Measurements from ENCODE around the gene PIGQ.

DNA sequence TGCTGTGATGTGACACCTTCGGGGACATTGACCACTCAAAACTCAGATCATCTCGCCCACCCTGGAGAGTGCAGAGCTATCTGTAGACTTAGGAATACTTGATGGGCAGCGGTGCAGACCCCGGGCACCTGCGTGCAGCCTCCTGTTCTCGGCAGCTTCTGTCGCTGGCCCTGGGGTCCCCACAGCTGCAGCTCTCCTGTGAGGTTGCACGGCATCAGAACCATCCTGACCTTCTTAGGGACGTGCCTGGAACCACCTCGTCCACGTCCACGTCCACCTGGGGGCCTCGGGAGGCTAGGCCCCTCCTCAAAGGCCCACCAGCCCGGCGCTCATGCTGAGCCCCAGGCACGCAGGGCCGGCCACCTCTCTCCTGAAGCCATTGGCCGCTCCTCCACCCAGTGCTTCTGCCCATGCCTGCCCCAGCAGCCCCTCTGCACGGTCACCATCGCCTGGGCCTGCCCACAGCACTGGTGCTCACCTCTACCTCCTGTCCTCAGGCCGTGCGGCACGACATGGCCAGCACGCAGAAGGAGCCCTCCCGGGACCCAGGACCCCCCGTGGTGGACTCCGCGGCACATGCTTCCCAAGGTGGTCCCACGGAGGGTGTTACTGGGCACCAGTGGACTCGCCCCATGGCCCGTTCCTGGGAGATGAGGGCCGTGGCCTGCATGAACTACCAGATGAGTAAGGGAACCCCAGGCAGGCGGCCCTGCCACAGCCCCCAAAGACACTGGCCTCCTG is 58.7 kb downstream of the PIGQ start:
- TF ChIP-seq, protein P1, sequence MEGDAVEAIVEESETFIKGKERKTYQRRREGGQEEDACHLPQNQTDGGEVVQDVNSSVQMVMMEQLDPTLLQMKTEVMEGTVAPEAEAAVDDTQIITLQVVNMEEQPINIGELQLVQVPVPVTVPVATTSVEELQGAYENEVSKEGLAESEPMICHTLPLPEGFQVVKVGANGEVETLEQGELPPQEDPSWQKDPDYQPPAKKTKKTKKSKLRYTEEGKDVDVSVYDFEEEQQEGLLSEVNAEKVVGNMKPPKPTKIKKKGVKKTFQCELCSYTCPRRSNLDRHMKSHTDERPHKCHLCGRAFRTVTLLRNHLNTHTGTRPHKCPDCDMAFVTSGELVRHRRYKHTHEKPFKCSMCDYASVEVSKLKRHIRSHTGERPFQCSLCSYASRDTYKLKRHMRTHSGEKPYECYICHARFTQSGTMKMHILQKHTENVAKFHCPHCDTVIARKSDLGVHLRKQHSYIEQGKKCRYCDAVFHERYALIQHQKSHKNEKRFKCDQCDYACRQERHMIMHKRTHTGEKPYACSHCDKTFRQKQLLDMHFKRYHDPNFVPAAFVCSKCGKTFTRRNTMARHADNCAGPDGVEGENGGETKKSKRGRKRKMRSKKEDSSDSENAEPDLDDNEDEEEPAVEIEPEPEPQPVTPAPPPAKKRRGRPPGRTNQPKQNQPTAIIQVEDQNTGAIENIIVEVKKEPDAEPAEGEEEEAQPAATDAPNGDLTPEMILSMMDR (IDR thresholded peaks at IDR 0.05; ENCODE audit: low read depth, low read length), result no peak
- TF ChIP-seq EZH2phosphoT487 (IDR thresholded peaks at IDR 0.05; ENCODE audit: low read depth), result no peak
